NCI-H1436 treated with DMSO at 0.1 percent for 48 hours (cell line): ENCODE data around the gene CEP83.
"Not testable (repeated sequence)": the region's sequence is repeated elsewhere in the genome, so short reads cannot be mapped to it uniquely, and the experiment has no call there.

Experiments
- DNase-seq: peaks from one replicate; lab custom pipeline; 2025; lab: John Stamatoyannopoulos, UW

CEP83 gene, protein sequence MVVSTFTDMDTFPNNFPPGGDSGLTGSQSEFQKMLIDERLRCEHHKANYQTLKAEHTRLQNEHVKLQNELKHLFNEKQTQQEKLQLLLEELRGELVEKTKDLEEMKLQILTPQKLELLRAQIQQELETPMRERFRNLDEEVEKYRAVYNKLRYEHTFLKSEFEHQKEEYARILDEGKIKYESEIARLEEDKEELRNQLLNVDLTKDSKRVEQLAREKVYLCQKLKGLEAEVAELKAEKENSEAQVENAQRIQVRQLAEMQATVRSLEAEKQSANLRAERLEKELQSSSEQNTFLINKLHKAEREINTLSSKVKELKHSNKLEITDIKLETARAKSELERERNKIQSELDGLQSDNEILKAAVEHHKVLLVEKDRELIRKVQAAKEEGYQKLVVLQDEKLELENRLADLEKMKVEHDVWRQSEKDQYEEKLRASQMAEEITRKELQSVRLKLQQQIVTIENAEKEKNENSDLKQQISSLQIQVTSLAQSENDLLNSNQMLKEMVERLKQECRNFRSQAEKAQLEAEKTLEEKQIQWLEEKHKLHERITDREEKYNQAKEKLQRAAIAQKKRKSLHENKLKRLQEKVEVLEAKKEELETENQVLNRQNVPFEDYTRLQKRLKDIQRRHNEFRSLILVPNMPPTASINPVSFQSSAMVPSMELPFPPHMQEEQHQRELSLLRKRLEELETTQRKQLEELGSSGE

DNA sequence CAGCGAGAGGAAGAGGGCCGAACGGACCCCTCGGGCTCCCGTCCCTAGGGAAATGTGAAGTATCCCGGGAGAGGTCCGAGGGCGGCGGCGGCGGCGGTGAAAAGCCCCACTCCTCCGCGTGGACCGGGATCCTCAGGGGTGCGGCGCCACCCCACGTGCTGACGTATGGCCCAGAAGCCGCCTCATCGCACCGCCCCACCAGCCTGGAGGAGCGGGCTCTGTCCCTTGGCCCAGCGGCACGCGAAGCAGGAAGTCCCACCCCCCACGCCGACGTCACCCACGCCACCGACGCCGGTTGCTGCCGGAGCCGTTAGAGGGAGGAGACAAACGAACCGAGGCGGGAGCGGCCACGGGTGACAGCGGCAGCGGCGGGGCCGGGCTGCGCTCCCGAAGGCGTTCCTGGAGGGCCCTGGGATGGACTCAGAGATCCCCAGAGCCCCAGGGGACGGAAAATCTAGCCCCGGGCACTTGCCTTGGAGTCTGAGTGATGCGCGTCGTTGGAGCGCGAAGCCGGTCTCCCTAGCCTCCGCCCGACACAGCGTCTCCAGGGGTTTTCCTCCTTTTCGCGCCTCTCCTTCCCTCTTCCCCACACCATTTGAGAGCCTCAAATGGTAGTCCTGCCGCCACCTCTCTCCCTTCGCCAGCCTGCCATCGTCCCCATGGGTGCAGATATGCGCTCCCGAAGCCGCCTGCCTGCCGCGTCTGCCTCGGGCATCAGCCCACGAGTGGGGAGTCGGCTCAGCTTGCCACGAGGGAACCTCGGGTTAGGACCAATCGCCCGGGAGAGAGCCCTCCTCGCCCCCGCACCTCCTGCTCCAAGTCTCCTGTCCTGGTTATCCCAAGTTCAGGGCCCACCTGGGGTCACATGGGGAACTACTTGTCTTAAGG is at the start of gene CEP83:
TSS of gene CEP83 (minus strand) at position 140 of the 888 bp plus-strand sequence. CDS start 47,377 bp downstream, outside the sequence.
- DNase-seq: peak; percentile 60

DNA sequence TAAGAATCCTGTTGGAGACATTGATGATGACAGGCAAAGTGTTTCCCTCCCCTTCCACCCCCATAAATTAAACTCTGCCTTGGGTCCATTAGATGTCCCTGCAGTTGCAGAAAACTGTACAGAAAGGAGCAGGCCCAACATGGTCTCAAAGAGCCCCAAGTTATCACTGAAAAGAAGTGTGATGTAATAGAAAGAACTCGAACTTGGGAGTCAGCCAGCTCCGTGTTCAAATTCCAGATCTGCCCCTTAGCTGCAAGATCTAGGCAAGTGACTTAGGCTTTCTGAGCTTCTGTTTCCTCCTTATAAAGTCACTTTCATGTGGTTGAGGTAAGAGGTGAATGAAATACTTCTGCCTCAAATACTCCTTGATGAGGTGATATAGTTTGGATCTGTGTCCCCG is 49.6 kb upstream of the CEP83 start:
- no peak for DNase-seq

DNA sequence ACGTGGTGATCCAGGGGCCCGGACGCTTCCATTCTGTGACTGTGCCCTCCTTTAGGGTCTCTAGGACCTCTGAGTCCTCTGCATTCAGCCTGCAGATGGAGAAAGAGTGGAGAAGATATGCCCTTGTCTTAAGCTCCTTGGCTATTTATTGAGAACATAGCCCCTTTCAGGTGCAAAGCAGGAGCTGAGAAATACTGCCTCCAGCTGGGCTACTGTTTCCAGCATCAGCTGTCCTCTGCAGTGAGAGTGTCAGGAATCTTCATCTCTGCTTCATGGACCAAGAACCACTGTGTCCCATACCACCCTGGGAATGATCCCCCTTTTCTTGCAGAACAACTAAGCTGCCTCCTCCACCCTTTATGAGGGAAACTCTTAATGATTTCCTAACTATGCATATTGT is 47.8 kb upstream of the CEP83 start:
- DNase-seq: no peak

DNA sequence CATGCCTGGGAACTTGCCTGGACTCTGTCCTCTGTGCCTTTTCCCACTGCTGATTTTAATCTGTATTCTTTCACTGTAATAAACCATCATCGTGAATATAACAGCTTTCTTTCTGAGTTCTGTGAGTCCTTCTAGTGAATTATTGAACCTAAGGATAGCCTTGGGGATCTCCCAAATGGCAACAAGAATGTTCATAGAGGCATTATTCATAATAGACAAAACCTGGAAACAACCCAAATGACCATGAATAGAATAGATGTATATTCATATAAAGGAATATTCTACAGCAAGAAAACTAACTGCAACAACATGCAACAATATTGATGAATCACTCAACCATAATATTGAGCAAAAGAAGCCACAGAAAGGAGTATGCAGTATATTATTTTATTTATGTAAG is 44.7 kb upstream of the CEP83 start:
- no peak for DNase-seq

DNA sequence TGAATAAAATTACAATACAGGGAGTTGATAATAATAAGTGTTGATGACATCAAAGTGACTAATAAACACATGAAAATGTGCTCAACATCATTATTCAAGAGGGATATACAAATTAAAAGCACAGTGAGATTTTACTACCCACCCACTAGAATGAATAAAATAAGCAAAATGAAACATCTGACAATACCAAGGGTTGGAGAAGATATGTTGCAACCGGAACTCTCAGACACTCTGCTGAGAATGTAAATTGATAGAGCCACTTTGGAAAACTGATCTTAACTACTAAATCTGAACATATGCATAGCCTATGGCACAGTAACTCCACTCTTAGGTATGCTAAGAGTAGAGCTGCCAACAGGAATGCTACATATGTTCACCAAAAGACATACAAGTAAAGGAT is 44.0 kb upstream of the CEP83 start:
- DNase-seq: no peak

DNA sequence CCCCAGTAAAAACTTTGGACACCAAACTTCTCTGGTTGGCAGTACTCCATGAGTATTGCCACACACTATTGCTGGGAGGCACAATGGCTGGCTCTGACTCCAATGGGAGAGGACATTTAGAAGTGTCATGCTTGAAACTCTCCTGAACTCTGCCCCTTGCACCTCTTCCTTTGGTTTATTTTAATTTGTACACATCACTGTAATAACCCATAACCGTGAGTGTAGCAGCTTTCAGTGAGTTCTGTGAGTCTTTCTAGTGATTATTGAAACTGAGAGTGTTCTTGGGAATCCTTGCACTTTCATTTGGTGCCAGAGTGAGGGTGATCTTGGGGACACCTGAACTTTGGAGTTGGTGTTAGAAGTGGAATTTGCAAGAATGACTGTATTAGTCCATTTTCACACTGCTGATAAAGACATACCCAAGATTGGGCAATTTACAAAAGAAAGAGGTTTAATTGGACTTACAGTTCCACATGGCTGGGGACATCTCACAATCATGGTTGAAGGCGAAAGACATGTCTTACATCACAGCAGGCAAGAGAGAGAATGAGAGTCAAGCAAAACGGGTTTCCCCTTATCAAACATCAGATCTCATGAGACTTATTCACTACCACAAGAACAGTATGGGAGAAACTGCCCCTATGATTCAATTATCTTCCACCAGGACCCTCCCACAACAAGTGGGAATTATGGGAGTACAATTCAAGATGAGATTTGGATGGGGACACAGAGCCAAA is 41.3 kb upstream of the CEP83 start:
- DNase-seq: no peak

DNA sequence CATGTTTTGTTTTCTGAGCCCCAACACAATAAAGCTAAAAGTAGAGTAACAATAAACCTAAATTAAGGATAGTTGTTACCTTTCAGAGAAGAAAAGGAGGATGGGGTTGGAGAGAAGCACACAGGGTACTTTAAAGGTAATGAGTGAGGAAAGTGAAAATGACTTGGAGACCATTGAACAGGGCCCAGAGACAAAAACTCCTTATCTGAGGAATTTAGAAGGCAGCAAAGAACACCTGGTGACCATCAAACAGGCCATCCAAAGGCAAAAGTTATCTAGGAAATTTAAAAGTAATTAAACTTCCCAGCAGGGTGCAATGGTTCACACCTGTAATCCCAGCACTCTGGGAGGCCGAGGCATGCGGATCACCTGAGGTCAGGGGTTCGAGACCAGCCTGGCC is 39.0 kb upstream of the CEP83 start:
- no peak for DNase-seq

DNA sequence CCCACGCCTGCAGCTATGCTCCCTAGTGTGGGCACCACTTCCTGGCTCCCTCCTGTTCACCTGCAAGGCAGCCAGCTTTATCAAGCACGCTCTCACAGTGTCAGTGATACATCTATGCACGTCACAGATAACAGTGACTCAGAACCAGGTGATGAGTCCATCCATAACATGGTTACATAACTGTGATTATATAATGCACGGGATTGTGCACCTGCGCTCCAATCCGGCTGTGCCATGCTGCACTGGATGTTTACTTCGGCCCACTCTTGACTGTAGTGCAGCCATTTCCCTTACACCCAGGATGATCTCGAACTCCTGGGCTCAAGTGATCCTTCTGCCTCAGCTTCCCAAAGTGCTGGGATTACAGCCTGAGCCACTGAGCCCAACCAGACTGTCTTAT is 38.4 kb upstream of the CEP83 start:
- no peak for DNase-seq

DNA sequence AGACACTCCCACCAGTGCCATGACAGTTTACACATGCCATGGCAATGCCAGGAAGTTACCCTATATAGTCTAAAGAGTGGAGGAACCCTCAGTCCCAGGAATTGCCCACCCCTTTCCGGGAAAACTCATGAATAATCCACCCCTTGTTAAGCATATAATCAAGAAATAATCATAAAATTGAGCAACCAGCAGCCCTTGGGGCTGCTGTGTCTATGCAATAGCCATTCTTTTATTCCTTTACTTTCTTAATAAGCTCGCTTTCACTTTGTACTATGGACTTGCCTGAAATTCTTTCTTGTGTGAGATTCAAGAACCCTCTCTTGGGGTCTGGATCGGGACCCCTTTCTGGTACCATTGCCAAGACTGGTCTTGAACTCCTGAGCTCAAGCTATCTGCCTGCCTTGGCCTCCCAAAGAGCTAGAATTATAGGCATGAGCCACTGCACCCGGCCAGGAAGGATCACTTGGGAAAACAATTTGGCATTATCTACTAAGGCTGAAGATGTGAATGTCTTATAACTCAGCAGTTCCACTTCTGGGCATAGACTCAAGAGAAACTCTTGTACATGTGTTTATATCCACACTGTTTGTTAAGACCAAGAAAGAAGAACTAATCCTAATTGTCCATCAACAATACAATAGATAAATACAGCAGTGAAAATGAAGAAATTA is 35.9 kb upstream of the CEP83 start:
- DNase-seq: no peak

DNA sequence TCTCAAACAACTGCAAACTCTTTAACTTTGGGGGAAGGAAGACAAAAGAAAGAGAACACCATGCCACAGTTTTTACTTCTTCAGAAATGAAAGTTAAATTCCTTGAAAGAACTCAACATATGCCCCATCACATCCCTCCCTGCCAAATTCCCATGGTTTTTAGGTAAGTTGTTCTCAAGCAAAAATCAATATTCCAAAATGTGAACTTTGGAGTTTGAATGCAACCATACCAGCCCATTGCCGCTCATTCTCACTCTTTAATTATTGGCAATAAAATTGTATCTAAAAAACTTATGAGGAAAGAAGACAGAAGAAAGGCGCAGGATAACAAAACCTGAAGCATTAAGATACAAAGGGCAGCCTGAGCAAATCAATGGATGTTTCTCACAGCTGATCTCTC is 31.8 kb upstream of the CEP83 start:
- DNase-seq: no peak

DNA sequence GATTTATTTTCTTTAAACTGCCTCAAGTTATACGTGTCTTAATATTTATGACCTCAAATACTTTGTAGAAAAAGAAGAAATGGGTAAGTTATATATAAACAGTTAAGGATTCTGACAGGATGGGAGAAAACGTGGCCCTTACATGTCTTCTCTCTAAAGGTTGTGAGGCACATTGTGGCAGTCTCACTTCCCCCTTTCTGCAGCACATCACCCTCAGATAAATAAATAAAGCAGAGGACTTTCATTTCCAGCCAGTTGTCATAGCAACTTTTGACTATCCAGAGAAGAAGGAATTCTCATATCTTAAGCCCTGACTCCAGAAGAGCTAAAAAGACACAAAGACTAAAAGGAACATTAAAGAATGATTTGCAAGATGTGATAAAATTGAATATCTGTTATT is 28.8 kb upstream of the CEP83 start:
- DNase-seq: no peak

DNA sequence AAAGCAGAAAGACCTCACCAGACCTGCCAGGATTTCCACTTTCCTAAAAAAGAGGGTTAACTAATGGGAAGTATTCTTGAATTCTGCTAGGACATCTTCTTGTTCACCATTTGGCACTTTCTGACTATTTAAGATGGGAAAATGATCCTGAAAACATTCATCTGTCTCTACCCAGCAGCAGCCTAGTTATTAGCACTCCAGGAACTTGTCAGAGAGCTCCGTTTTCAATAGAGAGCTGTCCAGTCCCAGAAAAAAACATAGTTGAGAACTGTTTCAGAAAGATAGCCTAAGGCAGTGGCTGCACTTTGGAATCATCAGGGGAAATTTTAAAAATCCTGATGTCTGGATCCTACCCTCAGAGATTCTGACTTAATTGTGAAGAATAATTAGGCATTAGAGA is 22.1 kb upstream of the CEP83 start:
- DNase-seq: no peak

DNA sequence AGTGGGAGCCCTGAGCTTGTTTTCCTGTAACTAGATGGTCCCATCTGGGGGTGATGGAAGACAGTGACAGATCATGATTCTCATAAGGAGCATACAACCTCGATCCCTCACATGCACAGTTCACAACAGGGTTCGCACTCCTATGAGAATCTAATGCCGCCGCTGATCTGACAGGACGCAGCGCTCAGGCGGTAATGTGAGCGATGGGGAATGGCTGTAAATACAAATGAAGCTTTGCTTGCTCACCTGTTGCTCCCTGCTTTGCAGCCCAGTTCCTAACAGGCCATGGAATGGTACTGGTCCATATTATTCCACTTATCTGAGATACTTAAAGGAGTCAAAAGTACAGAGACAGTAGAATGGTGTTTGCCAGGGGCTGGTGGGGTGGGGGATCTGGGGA is 9.9 kb upstream of the CEP83 start:
- no peak for DNase-seq

DNA sequence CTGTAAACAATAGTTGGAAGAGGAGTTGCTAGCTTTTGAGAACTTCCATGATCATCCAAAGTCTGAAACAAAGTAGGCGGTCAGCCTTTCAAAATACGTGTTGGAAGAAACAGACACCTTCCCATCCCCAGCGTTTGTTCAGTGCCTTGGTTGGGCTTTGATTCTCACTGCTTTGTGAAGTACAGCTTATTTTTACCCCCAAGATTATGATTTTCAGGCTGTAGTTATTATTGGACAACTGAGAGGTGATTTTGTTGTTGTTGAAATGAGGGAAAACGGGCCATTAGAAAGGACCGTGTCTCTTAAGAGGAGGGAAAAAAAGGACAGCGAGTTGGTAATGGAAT is 921 bp upstream of the CEP83 start:
- no peak for DNase-seq

DNA sequence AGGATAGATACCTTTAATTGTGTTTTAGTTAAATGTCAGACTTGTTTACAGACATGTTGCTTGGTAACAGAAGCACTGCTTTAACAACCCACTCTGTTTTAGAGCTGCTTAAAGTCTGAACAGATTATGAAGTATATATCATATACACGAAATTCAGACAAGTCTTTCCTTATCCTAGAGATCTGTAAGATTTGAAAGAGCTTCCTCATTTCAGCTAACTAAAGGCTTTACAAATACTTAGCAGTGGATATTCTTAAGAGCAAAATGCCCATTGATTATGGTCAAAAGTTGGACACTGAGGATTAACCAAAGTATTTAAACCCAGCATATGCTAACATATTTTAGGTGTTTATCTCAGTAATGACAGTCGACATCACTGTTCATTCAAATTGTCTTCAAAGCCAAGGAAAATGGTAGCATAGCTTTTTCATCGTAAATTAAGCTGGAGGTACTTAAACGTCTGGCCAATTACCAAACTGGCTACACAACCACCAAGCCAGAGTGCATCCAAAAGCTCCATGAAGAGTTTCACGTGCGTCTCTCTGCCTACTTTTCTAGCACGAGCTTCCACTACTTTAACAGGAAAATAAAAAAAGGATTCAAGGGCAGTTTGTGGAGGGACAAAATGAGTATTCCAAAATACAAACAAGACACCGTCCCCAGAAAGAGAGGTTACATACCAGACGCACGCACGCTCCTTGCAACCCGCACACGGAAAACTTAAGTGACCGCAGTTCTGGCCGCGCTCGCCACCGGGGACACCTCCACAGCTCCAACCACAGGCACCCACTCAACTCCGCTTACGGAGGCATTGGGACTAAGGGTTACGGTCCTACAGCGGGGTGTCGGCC is 565 bp downstream of the CEP83 start:
- no peak for DNase-seq

DNA sequence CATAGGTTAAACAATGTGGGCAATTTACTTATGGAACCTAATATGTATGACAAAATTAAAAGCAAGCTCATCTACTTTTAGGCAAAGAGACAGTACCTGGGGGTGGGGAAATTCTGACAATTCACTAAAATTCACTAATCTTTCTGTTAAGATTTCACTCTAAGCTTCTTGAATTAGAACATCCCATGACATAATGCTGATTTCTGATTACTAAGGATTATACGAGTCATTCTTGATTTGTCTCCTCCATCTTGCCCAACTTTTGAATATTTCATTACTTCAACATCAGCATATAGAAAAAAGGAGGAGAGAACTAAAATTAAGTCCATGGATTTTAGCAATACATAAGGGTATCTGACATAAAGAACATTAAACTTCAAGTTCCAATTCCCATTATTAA is 2.4 kb downstream of the CEP83 start:
- no peak for DNase-seq

DNA sequence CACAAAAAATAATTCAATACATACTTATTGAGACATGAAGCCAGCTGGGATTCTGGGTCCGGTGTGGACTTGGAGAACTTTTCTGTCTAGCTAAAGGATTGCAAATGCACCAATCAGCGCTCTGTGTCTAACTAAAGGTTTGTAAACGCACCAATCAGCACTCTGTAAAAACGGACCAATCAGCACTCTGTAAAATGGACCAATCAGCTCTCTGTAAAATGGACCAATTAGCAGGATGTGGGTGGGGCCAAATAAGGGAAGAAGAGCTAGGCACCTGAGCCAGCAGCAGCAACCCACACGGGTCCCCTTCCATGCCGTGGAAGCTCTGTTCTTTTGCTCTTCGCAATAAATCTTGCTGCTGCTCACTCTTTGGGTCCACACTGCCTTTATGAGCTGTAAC is 5.3 kb downstream of the CEP83 start:
- DNase-seq: not testable (repeated sequence)

DNA sequence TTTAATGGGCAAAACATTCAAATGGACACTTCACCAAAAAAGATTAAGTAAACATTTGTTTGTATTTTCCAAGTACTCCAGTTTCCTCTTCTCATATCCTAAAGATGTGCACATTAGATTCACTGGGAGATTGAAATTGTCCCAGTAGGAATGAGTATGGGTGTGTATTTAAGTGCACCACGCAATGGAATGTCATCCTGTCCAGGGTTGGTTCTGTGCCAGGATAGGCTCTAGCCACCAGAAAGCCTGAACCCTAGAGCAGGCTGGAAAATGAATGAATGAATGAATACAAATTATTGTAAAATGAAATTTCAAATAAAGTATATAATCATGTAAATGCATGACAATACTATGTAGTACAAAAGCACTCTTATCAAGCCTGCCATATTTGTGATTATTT is 14.0 kb downstream of the CEP83 start:
- no peak for DNase-seq

DNA sequence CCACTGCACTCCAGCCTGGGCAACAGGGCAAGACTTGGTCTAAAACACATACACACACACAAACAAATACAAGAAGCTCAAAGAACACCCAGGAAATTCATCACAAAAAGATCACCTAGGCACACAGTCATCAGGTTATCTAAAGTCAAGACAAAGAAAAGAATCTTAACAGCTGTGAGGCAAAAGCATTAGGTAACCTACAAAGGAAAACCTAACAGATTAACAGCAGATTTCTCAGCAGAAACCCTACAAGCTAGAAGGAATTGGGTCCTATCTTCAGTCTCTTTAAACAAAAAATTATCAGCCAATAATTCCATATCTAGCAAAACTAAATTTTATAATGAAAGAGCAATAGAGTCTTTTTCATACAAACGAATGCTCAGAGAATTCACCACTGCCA is 22.4 kb downstream of the CEP83 start:
- no peak for DNase-seq

DNA sequence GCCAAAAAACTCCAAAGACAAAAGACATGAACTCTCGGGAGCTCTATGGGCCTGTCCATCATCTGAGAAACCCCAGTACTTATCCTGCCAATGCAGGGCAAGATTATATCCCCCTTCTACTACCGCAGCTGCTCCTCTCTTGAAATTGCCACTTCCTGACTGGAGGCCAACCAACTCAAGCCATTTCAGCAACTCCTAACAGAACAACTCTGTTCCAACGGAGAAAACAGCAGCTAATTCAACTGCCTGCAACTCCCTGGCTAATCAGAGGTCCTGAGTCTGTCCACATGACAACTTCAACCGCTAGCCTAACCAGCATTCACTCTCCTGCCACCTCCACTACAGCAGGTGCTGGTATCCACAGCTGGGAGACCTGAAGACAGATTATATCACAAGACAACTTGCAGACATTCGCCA is 24.1 kb downstream of the CEP83 start:
- no peak for DNase-seq

DNA sequence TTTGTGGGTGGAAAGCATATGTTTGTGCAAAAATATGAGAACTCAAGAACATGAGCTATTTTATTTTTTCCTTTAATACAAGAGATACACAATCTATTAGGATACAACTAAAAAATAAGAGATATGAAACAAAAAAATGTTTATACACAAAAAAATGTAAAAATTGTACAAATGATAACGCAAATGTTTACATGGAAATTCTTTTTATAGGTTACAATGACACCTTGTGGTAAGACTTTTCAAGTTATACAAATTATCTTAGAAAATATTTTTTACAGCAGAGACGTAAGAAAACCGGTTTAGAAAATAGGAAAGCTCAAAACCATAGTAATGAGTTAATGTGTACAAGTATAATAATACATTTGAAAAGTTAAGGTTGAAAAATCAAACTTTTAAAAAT is 25.5 kb downstream of the CEP83 start:
- DNase-seq: no peak
